AG09319 (cell line): ENCODE data around the gene CHN2.

Experiments used
- DNase-seq: peaks from one replicate; pipeline ENCODE4 v3.0.0-alpha.2; 2010; ENCODE audit warnings: low read depth; ENCODE audit errors: extremely low read depth
- CTCF ChIP-seq: IDR thresholded peaks from 2 replicates; pipeline ENCODE4 v1.5.1; 2011; ENCODE audit warnings: low read depth, mild to moderate bottlenecking, inconsistent platforms, low read length, moderate library complexity

CHN2 gene

GRCh38 chr7:29248713-29249382, 54.3 kb downstream of the CHN2 start:
- DNase-seq, result no peak
- TF ChIP-seq CTCF, result no peak

GRCh38 chr7:29249383-29249750, 54.8 kb downstream of the CHN2 start:
- DNase-seq, result no peak
- TF ChIP-seq CTCF, result no peak

- DNase-seq, result no peak
These were observed 55.3 kb downstream of the CHN2 start for GRCh38 chr7:29249860-29250259.

GRCh38 chr7:29253225-29253624, 58.6 kb downstream of the CHN2 start:
- no peak for DNase-seq
- no peak for TF ChIP-seq CTCF

More at GRCh38 chr7:29249860-29250259, 55.3 kb downstream of the CHN2 start:
- TF ChIP-seq CTCF, result no peak

GRCh38 chr7:29254591-29254990, 60.0 kb downstream of the CHN2 start:
- no peak for DNase-seq
- no peak for TF ChIP-seq CTCF

GRCh38 chr7:29255199-29255878, 60.8 kb downstream of the CHN2 start:
- no peak for DNase-seq
- TF ChIP-seq CTCF, result no peak

- TF ChIP-seq CTCF, result no peak
- DNase-seq, result no peak
These were observed 61.5 kb downstream of the CHN2 start for GRCh38 chr7:29255906-29256692.
